Measurements from ENCODE around the gene SEBOX.

- no peak for TF ChIP-seq POLR2A (IDR thresholded peaks at IDR 0.05; ENCODE audit: low read length)
- no peak for TF ChIP-seq GATA1 (IDR thresholded peaks at IDR 0.05; ENCODE audit: low read depth, low read length)
Measured at GRCh38 chr17:28333083-28333746, 31.8 kb downstream of the SEBOX start.
